Lung microvascular endothelial cell (primary cell): ENCODE measurements around the gene IL15RA. TPM values are rescaled to one million over a fixed set of nuclear protein-coding genes. Genes with fewer than 3 reads are reported as not detected.

Source experiments
- DNase-seq, 2 donors: peaks; one replicate each; pipeline versions ENCODE4 v3.0.0 to v3.0.0-alpha.2; 2010; ENCODE audit warnings: low read depth in 2 of 2
- total RNA-seq: library from RNA; depleted of rRNA; stranded (reverse); fragments of >200 nt; gene quantifications from 2 replicates; pipeline ENCODE4 v1.2.1, GENCODE V29; 2014

IL15RA gene, protein sequence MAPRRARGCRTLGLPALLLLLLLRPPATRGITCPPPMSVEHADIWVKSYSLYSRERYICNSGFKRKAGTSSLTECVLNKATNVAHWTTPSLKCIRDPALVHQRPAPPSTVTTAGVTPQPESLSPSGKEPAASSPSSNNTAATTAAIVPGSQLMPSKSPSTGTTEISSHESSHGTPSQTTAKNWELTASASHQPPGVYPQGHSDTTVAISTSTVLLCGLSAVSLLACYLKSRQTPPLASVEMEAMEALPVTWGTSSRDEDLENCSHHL
- total RNA-seq, result 8.5 and 12.3 TPM in 2 replicates

- DNase-seq, result peak; percentile 89 to 92
Observed at GRCh38 chr10:5977471-5978229, at the start of gene IL15RA. TSS of gene IL15RA (minus strand) at chr10:5977543. CDS start at chr10:5977492, 51 bp downstream.

DNA sequence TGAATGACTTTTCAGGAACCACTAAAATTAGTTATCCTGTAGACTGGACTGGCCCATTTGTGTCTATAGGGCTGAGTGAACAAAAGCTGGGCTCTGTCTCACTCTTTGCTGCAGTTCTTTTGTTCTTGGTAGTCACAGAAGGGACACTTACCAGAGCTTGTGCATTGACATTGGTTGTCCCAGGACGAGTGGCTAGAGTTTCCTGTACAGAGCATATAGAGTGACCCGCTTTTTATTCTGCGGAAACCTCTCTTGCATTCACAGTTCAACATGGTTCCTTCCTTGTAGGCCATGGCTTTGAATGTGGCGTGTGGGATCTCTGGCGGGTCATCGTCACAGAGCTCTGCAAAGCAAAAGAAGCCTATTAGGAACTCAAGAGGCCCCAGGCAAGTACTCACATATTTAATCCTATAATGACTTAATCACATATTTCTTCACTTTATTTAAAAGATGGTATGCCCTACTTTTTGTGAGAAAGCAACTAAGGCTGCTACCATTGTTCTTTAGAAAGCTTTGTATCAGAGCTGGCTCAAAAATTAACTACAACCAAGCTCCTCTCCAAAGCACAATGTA is 48.4 kb upstream of the IL15RA start:
- DNase-seq, result no peak

GRCh38 chr10:6024334-6024682 is 47.0 kb upstream of the IL15RA start:
- DNase-seq, result no peak

- DNase-seq, result no peak
Observed at GRCh38 chr10:6023661-6024333, 46.5 kb upstream of the IL15RA start.

- DNase-seq, result no peak
Observed at GRCh38 chr10:6022660-6023059, 45.3 kb upstream of the IL15RA start.

DNA sequence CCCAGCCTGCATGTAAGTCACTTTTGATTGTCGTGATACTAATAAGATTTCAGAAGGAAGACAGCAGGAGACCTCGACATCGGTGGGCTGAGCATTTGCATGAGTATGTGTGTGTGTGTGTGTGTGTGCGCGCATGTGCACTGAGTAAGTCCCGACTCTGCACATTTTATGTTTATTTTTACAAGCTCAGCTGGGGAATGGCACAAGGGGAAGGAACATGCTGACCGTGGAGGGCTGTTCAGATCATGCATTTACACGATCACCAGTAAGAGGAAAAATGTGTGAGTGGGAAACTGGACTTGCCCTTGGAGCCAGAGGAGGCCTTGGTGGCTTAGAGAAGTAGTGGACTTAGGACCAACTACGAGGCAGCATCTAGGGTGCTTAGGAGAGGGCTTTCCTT is 43.5 kb upstream of the IL15RA start:
- peak in 1 of 2 donors; percentile 30 for DNase-seq

GRCh38 chr10:6019796-6020195 is 42.5 kb upstream of the IL15RA start:
- no peak for DNase-seq

DNA sequence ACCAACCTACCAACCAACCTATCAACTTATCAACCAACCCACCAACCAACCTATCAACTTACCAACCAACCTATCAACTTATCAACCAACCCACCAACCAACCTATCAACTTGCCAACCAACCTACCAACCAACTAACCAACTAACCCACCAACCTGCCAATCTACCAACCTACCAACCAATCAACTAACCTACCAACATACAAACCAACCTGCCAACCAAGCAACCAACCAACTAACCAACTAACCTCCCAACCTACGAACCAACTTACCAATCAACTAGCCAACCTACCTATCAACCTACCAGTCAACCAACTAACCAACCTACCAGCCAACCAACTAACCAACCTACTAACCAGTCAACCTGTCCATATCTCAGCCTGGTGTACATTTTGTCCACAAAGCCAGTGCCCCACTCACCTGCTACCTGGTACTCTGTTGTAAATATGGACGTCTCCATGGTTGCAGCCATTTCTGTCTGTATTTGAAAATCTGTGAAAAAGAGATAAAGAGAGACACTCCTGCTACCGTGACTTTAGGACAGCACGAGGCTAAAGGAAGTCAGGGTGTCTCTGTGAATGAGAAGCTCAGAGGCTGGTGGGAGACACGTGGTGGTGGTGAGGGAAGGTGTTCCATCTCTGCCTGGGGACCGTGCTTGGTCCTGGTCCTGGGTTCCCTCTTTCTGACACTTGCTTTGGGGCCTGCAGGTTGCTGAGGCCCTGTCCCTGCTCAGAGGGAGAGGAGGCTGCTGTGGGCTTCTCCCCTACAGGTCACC is 41.9 kb upstream of the IL15RA start:
- no peak for DNase-seq

DNA sequence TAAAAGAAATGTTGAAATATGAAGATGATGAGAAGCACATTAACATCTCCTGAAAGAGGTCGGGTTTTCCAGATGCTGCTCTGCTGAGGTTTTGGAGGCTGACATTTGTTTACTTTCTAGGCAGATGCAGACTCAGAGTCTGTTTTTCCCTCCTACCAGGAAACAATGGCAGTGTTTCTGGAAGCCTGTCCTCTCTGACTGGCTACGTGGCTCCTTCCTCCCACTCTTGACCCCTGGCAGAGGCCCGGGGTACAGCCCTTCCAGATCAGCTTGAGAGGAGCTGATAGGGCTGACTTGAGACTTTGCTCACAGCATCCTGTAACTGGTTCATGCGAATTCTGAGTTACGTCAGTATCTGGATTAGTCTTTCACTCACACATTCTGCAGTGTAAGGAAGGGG is 41.1 kb upstream of the IL15RA start:
- peak in 1 of 2 donors; percentile 71 for DNase-seq

DNA sequence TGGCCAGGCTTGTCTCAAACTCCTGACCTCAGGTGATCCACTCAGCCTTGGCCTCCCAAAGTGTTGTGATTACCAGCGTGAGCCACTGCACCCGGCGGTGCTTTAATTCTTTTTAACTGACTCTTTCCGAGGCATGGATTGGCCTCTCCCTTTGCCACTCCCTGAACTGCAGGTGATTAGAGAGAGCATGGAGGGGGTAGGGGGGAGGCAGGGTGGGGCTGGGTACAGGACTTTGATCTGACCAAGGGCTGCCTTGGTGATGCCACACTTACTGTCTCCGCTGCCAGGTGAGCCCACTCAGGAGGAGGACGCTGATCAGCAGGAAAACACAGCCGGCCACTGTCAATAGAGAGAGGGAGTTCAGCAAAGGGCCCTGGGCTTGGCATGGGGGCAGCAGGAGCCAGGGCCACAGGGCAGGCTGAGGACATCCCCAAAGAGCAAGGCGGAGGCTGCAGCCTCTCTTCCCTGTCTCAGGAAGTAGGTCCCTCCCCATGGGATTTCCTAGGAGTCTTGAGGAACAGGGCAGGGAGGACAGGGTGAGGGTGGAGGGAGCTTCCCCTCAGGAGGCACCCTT is 40.5 kb upstream of the IL15RA start:
- no peak for DNase-seq

DNA sequence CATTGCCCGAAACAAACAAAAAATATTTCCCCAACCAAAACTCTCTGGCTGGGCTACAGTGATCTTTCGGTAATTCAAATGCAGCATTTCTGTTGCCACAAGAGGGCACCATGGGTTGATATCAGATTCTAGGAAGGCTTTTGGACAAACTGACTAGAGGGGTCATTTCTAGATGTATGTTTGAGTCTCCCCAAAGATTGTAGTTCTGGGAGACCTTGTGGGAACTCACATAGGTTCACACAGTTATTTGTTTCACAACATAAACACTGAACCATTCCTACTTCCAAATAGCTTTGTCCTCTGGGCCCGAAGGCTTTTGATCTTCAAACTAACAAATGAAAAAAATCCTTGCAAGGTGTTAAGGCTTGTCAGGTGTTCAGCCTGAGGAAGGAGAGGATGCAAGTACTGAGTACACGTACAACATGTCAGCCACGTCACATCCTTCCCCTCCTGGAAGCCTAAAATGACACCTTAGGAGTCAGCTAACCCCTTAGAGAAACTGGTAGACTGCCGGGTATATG is 37.0 kb upstream of the IL15RA start:
- DNase-seq, result peak; percentile 51 to 69

DNA sequence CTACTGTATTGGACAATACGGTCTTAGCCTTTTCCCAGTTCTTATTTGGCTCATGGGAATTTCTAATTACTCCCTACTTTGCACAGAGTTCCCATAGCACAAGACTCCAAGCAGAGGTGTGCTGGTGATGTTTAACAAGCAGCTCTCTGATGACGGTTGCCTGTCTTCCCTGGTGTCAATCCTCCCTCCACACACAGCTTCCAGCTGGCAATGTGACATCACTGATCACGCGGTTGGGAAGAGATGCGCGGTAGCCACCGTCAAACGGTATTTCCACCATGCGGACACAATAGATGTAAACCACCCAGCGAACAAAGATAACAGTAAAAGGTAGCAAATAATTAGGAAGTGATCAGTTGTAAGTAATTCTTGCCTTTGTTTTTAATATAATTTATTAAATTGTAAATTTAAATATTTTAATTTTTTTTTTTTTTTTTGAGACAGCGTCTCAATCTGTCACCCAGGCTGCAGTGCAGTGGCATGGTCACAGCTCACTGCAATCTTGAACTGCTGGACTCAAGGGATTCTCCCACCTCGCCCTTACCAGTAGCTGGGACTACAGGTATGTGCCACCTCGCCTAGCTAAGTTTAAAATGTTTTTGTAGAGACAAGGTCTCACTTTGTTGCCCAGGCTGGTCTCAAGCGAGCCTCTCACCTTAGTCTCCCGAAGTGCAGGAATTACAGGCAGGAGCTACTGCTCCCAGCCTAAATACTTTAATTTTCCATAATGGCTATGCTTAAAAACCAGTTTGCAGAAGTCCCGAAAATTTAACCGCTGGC is 36.3 kb upstream of the IL15RA start:
- no peak for DNase-seq

GRCh38 chr10:6012121-6012905 is 35.0 kb upstream of the IL15RA start:
- no peak for DNase-seq

DNA sequence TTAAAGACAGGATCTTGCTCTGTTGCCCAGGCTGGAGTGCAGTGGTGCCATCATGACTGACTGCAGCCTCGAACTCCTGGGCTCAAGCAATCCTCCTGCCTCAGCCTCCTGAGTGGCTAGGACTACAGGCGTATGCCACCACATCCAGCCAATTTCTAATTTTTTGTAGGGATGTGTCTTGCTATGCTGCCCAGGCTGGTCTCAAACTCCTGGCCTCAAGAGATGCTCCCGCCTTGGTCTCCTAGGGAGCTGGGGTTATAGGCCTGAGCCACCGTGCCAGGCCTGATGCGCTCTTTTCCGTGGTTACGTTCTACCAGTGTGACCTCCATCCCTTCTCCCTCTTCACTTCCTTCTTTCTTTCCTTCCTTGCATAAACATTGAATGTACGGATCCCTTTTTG is 34.2 kb upstream of the IL15RA start:
- DNase-seq, result no peak

DNA sequence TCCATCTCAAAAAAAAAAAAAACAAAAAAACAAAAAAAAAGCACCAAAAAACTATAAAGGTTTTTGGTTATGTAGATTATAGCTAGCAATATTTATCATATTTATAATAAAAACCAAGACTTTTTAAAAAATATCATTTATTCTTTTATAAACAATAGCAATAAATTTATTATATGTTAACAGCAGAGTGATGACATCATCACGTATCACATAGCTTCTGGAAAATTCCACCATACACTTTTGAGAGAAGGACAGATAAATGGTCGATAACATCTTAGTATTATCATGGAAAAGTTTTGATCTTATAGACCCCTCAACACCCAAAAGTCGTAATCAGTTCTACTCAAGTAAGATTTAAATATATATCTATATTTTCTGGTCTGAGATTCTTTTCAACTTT is 33.2 kb upstream of the IL15RA start:
- no peak for DNase-seq

DNA sequence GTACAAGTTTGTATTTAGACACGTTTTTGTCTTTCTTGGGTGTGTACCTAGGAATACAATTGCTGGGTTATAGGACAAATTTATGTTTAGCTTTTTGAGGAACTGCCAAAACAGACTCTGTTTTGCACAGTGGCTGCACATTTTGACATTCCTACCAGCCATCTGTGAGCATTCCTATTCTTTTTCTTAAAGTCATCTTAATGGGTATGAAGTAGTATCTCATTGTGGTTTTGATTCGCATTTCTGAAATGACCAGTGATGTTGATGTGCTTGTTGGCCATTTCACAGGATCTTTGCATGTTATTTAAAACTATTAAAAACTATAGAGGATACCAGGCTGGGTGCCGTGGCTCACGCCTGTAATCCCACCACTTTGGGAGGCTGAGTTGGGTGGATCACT is 32.6 kb upstream of the IL15RA start:
- no peak for DNase-seq

DNA sequence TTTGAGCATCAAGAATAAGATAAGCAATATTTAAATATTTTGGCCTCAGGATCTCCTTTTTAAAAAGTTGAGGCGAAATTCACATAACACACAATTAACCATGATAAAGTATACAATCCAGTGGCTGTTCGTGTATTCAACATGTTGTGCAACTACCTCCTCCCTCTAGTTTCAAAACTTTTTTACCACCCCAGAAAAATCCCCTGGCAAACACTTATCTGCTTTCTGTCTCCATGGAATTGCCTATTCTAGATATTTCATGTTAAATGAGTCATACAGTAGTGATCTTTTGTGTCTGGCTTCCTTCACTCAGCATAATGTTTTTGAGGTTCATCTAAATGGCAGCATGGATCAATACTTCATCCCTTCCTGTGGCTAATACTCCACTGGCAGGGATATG is 31.8 kb upstream of the IL15RA start:
- no peak for DNase-seq

GRCh38 chr10:6008497-6009142 is 31.3 kb upstream of the IL15RA start:
- DNase-seq, result no peak

- no peak for DNase-seq
Observed at GRCh38 chr10:6006991-6007390, 29.6 kb upstream of the IL15RA start.
